GM21528 (cell line): ENCODE results near the gene KIAA1328.

Source experiments
- ATAC-seq: cut with Tn5 transposase; IDR thresholded peaks from one replicate; pipeline ENCODE4 v1.9.1; 2021; ENCODE audit warnings: mild to moderate bottlenecking, moderate library complexity; ENCODE audit not compliant: unreplicated experiment, low FRiP score

KIAA1328 gene

GRCh38 chr18:37246779-37247340, 417.9 kb downstream of the KIAA1328 start:
- no peak for ATAC-seq

DNA sequence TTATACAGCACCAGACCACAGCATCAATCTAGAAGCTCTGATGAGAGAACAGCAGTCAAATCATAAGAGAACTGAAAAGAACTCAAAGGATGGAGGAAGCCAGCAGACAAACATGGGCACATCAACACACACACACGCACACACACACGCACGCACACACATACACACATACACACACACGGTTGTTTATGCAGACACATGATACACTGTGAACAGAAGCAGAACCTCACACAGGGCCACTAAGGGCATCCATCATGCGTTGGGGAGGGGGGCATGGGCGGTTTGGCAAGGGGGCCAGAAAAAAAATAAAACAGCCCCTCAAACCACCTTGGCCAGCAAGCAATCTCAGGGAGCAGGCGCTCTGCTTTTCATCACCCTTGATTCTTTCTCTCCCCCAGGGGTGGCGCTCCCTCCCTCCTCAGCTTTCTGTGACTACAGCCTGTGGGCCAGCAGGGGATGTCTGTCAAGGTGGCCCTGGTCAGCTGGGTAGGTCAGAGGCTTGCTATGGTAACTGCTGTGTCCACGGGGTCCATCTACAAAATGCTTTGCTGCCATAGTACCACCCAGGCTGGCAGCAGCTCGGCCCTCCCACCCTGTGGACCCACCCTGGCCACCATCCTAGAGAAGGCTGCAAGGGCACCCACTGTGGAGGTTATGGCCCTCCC, 418.7 kb downstream of the KIAA1328 start:
- no peak for ATAC-seq

GRCh38 chr18:37248281-37248680, 419.4 kb downstream of the KIAA1328 start:
- ATAC-seq = no peak

GRCh38 chr18:37249171-37249886, 420.4 kb downstream of the KIAA1328 start:
- no peak for ATAC-seq

- ATAC-seq = no peak
Measured at GRCh38 chr18:37249895-37250618, 421.1 kb downstream of the KIAA1328 start.

DNA sequence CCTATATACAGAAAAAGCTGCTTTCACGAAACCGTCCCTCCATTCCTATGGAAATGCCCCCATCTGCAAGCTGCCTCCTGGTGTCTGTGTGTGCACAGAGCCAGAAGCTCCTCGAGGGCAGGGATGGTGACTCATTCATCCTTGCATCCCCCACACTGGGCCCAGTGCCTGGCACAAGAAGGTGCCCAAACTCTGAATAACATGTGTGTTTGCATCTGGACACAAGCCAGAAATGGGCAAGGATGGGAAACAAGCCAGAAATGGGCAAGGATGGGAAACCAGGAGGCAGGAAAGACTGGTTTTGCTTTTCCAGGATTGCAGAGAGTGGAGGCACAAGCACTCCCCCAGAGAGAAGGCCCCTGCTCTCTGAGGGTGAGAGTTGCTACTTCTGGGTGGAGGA, 422.8 kb downstream of the KIAA1328 start:
- ATAC-seq = no peak

- ATAC-seq = no peak
Measured at GRCh38 chr18:37252342-37252741, 423.4 kb downstream of the KIAA1328 start.

DNA sequence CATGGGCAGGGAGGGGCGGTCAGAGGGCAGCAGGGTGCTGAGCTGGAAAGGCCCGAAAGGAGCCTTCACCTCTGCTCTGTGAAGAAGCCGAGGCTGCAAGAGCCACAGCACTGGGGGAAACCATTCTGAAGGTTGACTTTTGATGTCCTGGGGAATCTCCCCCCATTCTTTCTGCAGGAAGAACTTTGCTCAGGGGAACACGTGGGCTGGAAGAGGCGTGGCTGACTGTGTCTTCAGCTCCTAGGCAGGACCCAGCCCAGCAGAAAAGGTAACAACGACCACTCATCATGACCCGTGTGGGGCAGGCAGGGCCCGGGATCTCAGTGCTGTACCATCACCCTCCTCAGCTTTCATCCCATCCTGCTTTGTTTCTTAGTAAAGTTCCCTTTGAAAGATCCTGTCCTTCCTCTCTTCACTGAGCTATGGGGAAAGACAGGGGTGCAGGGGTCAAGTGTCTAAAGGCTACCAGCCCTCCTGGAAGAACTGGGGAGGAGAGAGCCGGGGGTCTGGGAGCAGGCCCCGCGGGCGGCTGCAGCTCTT, 424.0 kb downstream of the KIAA1328 start:
- no peak for ATAC-seq

DNA sequence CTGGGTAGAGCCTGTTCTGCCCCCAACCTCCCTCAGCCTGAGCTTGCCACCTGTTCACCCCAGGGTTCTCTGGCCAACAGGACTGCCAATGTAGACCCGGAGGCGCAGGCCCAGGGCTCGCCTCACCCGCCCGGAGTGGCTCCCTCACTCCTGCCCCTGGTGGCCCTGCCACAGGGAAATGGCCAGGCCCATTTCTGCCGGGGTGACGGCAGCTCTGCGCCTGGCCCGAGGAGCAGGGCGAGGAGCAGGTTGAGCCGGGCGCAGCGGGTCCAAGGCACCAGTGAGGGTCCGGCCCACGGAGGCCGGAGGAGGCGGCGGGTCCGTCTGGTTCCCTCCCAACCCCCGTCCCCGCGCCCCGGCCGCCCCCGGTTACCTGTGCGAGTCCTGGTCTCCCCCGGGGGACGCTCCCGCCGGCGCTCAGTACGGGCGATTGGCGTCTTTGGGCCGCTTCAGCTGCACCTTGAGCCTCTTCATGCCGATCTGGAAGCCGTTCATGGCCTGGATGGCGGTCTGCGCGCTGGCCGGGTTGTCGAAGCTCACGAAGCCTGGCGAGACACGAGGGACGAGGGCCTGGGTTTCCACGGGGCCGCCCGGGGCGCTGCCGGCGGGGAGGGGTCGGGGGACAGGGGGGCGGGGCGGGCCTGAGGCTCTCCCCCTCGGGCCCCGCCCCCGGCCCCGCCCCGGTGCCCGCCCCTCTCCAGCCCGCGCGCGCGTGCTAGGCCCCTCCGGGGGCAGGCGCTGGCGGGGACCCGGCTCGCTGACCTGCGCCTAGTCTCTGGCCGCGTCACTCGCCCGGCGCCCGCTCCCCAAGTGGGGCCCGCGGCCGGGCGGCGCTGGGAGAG, 424.7 kb downstream of the KIAA1328 start:
- no peak for ATAC-seq

- no peak for ATAC-seq
Measured at GRCh38 chr18:37254236-37254754, 425.4 kb downstream of the KIAA1328 start.

- ATAC-seq = no peak
Measured at GRCh38 chr18:37254973-37255372, 426.0 kb downstream of the KIAA1328 start.

- no peak for ATAC-seq
Measured at GRCh38 chr18:37258131-37258530, 429.2 kb downstream of the KIAA1328 start.

GRCh38 chr18:37258819-37259218, 429.9 kb downstream of the KIAA1328 start:
- no peak for ATAC-seq

- ATAC-seq = no peak
Measured at GRCh38 chr18:37259711-37260110, 430.8 kb downstream of the KIAA1328 start.

DNA sequence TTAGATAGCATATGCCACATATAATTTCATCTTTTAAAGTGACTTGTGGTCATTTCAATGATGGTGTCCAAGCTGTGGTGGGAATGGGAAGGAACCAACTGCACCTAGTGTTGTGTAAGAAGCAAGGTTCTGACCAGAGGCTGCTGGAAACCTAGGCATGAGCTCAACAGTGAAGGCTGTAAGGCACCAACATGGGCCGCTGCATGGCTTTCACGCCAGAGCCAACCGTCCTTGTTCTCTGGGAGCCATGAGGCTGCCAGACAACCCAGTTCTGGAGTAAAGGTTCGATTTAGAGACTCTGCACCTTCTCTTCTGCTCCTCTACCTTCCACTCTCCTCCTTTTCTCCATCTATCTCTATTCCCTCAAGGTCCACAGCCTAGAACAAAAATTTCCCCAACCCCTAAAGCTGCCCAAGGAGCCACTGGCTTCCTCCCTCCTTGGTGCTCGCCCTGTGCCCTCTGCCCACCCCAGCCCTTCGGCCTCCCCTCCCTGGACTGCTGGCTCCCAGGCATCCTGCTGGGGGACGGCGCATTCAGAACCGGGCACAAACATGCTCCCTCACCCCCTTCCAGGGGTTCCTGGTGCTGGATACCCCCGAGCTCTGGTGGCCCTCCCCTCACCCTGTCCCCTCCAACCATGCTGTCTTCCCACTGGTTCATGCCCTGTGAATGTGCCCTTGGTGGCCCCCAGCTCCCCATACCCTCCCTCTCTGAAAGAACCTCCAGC, 431.6 kb downstream of the KIAA1328 start:
- ATAC-seq = no peak

GRCh38 chr18:37261246-37261840, 432.4 kb downstream of the KIAA1328 start:
- no peak for ATAC-seq

GRCh38 chr18:37261988-37262387, 433.1 kb downstream of the KIAA1328 start:
- ATAC-seq = no peak

- ATAC-seq = no peak
Measured at GRCh38 chr18:37264956-37265355, 436.0 kb downstream of the KIAA1328 start.

GRCh38 chr18:37265382-37265781, 436.5 kb downstream of the KIAA1328 start:
- ATAC-seq = no peak
